HG02840 (cell line): ENCODE data around the gene HDGFL2.

Experiments
- ATAC-seq: cut with Tn5 transposase; IDR thresholded peaks from one replicate; pipeline ENCODE4 v1.9.1; 2021; ENCODE audit warnings: mild to moderate bottlenecking, moderate library complexity, moderate number of reproducible peaks; ENCODE audit not compliant: unreplicated experiment, low FRiP score

Gene HDGFL2

GRCh38 chr19:4472174-4472974, at the start of gene HDGFL2:
HDGFL2 (plus strand) TSS chr19:4472297; CDS start chr19:4472351, 54 bp downstream.
- ATAC-seq = peak; percentile 14

- no peak for ATAC-seq
These were observed 48.5 kb upstream of the HDGFL2 start for GRCh38 chr19:4423416-4424126.

- ATAC-seq = no peak
These were observed 46.6 kb upstream of the HDGFL2 start for GRCh38 chr19:4425537-4425936.

DNA sequence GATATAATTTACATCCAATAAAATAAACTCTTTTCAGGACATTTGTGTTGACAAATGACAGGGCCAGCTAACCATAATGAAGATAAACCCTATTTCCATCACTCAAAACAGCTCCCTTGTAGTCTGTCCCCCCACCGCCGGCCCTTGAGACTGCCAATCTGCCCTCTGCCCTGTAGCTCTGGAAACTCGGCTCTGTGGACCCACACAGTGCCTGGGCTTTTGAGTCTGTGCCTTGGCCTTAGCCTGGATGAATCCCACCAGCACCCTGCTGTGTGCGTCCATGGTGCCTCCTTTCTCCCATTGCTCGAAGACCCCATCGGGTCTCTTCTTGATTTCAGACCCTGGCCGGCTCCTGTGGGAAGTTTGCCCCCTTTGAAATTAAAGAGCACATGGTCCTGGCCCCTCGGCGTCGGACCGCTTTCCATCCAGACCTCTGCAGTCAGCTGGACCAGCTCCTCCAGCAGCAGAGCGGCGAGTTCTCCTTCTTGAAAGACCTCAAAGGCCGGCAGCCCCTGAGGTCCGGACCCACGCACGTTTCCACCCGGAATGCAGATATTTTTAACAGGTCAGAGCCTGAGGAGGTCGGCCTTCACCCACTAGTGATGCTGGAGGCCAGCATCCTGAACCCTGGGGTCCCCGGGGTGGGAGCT, 43.6 kb upstream of the HDGFL2 start:
- no peak for ATAC-seq

DNA sequence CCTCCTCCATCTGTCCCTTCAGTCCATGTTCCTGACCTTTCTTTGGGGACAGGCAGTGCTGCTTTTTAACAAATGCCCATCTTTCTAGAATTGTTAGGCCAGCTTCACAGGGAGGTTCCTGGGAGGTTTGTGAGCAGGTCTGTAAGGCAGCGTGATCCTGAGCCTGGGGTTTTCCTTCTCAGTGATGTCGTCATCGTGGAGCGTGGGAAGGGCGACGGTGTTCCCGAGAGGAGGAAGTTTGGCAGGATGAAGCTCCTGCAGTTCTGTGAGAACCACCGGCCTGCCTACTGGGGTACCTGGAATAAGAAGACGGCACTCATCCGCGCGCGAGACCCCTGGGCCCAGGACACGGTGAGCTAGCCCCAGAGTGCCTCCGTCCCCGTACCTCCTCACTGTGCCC, 42.8 kb upstream of the HDGFL2 start:
- ATAC-seq = no peak

DNA sequence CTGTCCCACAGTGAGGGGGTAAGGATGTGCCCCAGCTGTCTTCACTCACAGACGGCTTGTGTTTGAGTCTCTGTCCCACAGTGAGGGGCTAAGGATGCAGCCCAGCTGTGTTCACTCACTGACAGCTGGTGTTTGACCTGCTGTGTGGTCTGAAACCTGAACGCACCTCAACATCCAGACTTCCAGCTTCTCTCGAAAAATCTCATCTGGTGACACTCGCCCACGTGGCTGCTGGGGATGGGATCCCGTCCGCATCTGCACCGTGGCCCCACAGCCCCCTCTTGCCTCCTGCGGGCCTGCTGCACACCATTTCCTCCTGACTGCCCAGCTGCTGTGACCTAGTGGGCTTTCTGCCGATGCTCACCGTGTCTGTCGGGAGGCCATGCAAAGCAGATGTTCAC, 42.3 kb upstream of the HDGFL2 start:
- ATAC-seq = no peak

GRCh38 chr19:4430760-4431159, 41.3 kb upstream of the HDGFL2 start:
- no peak for ATAC-seq

DNA sequence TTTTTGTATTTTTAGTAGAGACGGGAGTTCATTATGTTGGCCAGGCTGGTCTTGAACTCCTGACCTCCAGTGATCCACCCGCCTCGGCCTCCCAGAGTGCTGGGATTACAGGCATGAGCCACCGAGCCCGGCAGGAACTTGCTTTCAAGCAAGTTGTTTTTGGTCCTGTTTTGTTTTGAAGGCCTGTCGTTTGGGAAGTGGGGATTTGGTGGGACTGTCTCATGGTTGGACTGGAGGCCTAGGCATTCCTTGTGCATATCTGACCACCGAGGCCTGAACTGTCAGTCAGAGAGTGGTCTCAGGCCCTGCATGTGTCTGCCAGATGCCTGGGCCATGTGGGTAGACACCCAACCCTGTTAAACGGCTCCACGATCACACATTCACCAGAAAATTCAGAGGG, 40.8 kb upstream of the HDGFL2 start:
- no peak for ATAC-seq

DNA sequence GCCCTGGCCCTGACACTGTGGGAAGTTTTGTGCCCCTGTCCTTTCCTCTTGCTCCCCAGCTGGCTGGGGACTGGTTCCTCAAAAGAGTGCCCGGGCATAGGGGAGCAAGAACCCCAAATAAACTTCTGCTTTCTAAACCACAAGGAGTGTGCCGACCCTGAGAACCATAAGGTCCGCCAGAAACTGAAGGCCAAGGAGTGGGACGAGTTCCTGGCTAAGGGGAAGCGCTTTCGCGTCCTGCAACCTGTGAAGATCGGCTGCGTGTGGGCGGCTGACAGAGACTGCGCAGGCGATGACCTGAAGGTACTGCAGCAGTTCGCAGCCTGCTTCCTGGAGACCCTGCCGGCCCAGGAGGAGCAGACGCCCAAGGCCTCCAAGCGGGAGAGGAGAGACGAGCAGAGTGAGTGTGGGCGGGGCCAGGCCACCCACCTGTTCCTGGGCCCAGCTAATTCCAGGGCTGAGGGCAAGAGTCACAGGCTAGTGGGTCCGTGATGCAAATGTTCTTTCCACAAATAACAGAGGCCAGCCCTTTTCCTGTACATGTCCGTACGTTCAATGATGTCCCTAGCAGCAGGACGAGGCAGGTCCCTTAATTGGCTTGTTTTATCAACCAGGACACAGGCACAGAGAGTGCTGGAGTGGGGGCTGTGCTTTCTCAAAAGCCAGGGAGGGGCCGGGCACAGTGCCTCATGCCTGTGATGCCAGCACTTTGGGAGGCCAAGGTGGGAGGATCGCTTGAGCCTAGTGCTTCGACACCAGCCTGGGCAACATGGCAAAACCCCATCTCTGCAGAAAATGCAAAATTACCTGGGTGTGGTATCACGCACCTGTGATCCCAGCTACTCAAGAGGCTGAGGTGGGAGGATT, 40.1 kb upstream of the HDGFL2 start:
- ATAC-seq = no peak

DNA sequence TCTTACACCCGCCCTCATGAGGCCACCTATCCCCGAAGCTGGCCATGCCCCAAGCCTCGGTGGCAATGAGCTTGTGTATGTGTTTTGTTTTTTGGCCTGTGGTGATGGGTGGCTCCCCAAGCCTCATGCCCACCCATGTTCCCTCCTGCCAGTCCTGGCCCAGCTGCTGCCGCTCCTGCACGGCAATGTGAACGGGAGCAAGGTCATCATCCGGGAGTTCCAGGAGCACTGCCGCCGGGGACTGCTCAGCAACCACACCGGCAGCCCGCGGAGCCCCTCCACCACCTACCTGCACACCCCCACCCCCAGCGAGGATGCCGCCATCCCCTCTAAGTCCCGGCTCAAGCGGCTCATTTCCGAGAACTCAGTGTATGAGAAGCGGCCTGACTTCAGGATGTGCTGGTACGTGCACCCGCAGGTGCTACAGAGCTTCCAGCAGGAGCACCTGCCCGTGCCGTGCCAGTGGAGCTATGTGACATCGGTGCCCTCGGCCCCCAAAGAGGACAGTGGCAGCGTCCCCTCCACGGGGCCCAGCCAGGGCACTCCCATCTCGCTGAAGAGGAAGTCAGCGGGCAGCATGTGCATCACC, 39.1 kb upstream of the HDGFL2 start:
- ATAC-seq = no peak

DNA sequence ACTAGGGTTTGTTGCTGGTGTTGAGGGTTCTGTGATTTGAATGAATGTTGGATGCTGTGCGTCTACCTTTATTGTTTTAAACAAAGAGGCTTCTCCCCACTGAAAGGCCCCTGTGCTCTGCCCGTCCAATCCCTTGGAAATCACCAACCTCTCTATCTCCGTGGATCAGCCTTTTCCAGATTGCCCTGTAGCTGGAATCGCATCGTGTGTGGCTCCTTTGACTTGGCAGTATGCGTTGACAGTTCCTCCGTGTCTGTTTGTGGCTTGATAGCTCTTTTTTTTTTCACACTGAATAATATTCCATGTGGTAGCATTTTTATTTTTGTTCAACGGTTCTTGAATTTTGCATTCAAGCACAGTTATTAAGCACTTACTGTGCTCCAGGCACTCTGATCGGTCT, 37.7 kb upstream of the HDGFL2 start:
- ATAC-seq = no peak

DNA sequence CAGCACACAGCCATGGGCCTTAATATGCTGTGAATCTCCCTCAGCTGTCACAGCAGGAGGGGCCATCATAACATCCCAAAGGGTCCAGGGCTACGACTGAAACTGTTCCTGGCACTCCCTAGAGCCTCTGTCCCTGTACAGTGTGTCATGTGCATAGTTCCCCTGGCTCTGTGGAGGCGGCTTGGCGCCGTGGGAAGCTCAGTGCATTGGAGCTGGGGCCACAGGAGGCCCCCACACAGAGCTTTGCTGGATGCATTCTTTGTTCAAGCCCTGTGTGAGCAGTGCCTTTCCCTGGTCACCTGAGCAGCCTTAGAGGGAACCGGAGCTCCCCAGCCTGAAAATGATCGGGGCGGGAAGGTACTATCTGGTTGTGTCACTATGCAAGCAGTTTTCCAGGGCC, 35.9 kb upstream of the HDGFL2 start:
- no peak for ATAC-seq

- ATAC-seq = no peak
These were observed 35.0 kb upstream of the HDGFL2 start for GRCh38 chr19:4437103-4437502.

- no peak for ATAC-seq
These were observed 32.9 kb upstream of the HDGFL2 start for GRCh38 chr19:4439243-4439642.

DNA sequence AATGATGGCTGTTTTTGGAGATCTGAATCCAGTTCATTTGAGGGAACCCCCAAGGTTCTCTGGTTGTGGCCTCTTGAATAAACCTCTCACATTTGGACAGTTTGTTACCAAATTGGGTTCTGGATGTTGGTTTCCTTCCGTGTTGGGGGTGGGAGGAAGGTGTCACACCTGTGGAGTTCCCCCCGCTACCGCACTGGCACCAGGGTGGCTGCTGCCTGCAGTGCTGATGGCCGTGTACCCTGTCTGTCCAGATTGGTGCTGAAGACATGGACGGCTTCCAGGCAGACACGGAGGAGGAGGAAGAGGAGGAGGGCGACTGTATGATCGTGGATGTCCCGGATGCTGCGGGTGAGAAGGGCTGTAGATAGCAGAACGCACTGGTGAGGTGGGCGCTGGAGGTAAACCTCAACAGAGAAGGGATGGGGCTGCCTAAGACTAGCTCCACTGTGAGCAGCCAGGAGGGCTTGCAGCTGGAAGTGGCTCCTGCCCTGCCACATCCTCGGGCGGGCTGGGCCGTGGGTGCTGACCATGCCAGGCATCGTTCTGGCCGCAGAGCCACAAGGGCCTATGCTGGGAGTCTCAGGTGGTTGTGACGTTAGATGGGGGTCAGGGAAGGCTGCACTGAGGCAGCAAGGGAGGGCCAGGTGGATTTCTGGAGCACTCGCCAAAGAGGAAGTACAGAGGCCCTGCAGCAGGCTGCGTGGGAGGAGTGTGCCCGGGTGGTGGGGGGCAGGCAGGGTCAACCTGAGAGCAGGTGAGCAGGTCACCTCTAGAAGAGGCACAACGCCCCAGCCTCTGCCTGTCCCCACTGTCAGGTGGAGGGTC, 29.9 kb upstream of the HDGFL2 start:
- ATAC-seq = no peak

DNA sequence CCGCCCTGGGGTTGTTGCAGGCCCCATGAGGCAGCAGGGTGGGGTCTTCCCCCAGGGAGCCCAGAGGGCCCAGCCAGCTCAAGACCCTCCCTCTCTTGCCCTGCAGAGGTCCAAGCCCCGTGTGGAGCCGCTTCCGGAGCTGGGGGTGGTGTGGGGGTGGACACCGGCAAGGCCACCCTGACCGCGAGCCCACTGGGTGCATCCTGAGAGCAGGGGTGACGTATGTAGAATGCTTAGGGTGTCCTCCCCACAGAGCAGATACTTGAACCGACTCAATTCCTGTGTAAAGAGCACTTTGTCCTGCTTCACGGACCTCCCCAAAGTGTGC, 29.3 kb upstream of the HDGFL2 start:
- no peak for ATAC-seq

DNA sequence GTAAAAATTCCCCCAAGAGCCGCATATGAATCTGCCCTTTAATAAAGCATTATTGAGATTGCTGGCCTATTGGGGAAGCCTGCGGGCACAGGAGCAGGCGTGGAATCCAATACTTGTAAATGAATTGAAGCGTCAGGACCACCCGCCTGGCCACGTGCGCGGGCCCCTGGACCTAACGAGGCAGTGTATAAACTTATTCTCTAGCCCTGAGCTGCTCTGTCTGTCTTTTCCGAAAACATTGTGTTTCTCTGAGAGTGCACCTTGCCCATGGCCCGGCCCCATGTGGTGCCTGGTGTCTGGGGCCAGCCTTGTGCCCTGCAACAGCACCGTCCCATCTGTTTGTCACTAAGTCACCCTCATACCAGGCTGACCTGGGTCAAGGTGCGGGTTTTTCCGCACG, 28.9 kb upstream of the HDGFL2 start:
- ATAC-seq = no peak

- no peak for ATAC-seq
These were observed 27.9 kb upstream of the HDGFL2 start for GRCh38 chr19:4443966-4444764.
